ENCODE data around the gene SLCO2A1.

Gene SLCO2A1

GRCh38 chr3:133953297-133953696 lies 76.4 kb downstream of the SLCO2A1 start:
- H3K27ac ChIP-seq (ENCODE audit: poor library complexity, severe bottlenecking): no peak overlapping the region
- H3K4me1 ChIP-seq (ENCODE audit: insufficient read depth, poor library complexity, severe bottlenecking): no peaks in the 10 kb centered on the region
- ATAC-seq (ENCODE audit: low read depth) (no peak), DNase-seq (ENCODE audit: low spot score) (peak; percentile 27)
- H3K27me3 ChIP-seq (ENCODE audit: insufficient read depth, poor library complexity, severe bottlenecking): no peaks in the 10 kb centered on the region
- H3K36me3 ChIP-seq (ENCODE audit: low read depth): no peaks in the 10 kb centered on the region
- H3K4me3 ChIP-seq (ENCODE audit: severe bottlenecking): no peak overlapping the region
- TF ChIP-seq CTCF (IDR thresholded peaks at IDR 0.05; ENCODE audit: poor library complexity, severe bottlenecking): no peak
- H3K9me3 ChIP-seq (ENCODE audit: severe bottlenecking): no peaks in the 10 kb centered on the region

DNA sequence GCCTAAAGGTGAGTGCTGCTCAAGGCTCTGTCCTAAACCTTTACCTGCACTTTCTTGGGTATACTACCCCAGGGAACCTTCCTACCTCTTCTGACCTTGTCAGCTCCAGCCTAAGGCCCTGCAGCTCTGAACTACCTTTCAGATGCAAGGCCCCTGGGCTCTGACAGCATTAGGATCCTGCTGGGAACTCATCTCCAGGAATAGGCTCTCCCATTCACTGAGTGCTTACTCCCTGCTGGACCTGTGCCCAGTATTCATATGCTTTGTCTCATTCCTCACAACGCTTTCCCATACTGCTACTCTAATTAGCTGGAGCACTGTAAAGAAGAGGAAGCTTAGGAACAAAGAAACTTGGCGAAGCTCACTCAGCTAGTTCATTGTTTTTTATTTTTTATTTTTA lies 80.3 kb downstream of the SLCO2A1 start:
- peak; percentile 22 for DNase-seq (ENCODE audit: low spot score)

DNA sequence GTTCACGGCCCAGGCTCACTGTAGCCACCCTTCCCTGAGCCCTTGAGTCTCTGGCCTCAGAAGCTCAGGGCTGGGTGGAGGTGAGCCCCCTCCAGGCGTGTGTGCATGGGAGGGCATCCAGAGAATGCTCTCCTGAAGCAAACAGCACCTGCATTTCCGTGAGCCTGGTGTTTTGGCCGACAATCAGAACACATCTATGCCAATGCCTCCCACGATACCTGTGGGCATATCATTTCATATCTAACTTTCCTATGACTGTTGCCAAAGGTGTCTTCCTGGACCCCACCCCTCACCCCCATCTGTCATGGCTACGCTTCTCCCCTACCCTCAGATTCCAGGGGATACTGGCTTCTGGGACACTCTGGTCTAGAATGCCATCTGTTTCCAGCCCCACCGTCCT lies 80.7 kb downstream of the SLCO2A1 start:
- TF ChIP-seq CTCF (IDR thresholded peaks at IDR 0.05; ENCODE audit: poor library complexity, severe bottlenecking): no peak
- DNase-seq (ENCODE audit: low spot score): peak; percentile 13
- H3K36me3 ChIP-seq (ENCODE audit: low read depth): no peaks in the 10 kb centered on the region

More for the DNA sequence above, 80.3 kb downstream of the SLCO2A1 start:
- TF ChIP-seq CTCF (IDR thresholded peaks at IDR 0.05; ENCODE audit: poor library complexity, severe bottlenecking): no peak
- no peak for ATAC-seq (ENCODE audit: low read depth)
- Histone ChIP-seq H3K36me3 (ENCODE audit: low read depth) (no peaks in the 10 kb centered on the region), H3K27ac (ENCODE audit: poor library complexity, severe bottlenecking) (no peak overlapping the region), H3K9me3 (ENCODE audit: severe bottlenecking) (no peaks in the 10 kb centered on the region), H3K27me3 (ENCODE audit: insufficient read depth, poor library complexity, severe bottlenecking) (no peaks in the 10 kb centered on the region), H3K4me1 (ENCODE audit: insufficient read depth, poor library complexity, severe bottlenecking) (peaks cover 16% of the 10 kb centered on the region), H3K4me3 (ENCODE audit: severe bottlenecking) (no peak overlapping the region)

GRCh38 chr3:133948131-133948810 lies 81.5 kb downstream of the SLCO2A1 start:
- peak; percentile 28 for DNase-seq (ENCODE audit: low spot score)
- TF ChIP-seq CTCF (IDR thresholded peaks at IDR 0.05; ENCODE audit: poor library complexity, severe bottlenecking): no peak
- H3K36me3 ChIP-seq (ENCODE audit: low read depth): no peaks in the 10 kb centered on the region
- peaks cover 27% of the 10 kb centered on the region for H3K4me1 ChIP-seq (ENCODE audit: insufficient read depth, poor library complexity, severe bottlenecking)
- H3K27me3 ChIP-seq (ENCODE audit: insufficient read depth, poor library complexity, severe bottlenecking): no peaks in the 10 kb centered on the region
- ATAC-seq (ENCODE audit: low read depth): no peak
- no peak overlapping the region for H3K4me3 ChIP-seq (ENCODE audit: severe bottlenecking)
- H3K9me3 ChIP-seq (ENCODE audit: severe bottlenecking): no peaks in the 10 kb centered on the region
- H3K27ac ChIP-seq (ENCODE audit: poor library complexity, severe bottlenecking): no peak overlapping the region

More for the DNA sequence above, 80.7 kb downstream of the SLCO2A1 start:
- Histone ChIP-seq H3K4me1 (ENCODE audit: insufficient read depth, poor library complexity, severe bottlenecking) (peaks cover 20% of the 10 kb centered on the region), H3K27me3 (ENCODE audit: insufficient read depth, poor library complexity, severe bottlenecking) (no peaks in the 10 kb centered on the region), H3K9me3 (ENCODE audit: severe bottlenecking) (no peaks in the 10 kb centered on the region), H3K27ac (ENCODE audit: poor library complexity, severe bottlenecking) (no peak overlapping the region), H3K4me3 (ENCODE audit: severe bottlenecking) (no peak overlapping the region)
- ATAC-seq (ENCODE audit: low read depth): no peak

- Histone ChIP-seq H3K9me3 (ENCODE audit: severe bottlenecking) (no peaks in the 10 kb centered on the region), H3K4me3 (ENCODE audit: severe bottlenecking) (no peak overlapping the region), H3K27me3 (ENCODE audit: insufficient read depth, poor library complexity, severe bottlenecking) (no peaks in the 10 kb centered on the region), H3K27ac (ENCODE audit: poor library complexity, severe bottlenecking) (peak overlapping the region; percentile 90), H3K4me1 (ENCODE audit: insufficient read depth, poor library complexity, severe bottlenecking) (peaks cover 33% of the 10 kb centered on the region), H3K36me3 (ENCODE audit: low read depth) (no peaks in the 10 kb centered on the region)
- DNase-seq (ENCODE audit: low spot score) (peak; percentile 27), ATAC-seq (ENCODE audit: low read depth) (no peak)
- TF ChIP-seq CTCF (IDR thresholded peaks at IDR 0.05; ENCODE audit: poor library complexity, severe bottlenecking): no peak
Observed at GRCh38 chr3:133945381-133946095, 84.2 kb downstream of the SLCO2A1 start.

All from RWPE2 (cell line).